H9 (cell line): ENCODE measurements around the gene GRB14. TPM values are rescaled to one million over a fixed set of nuclear protein-coding genes. Genes with fewer than 3 reads are reported as not detected.
A peak's percentile ranks its signal among the peaks of the same experiment; 100 is the strongest.

Experiments used
- DNase-seq: peaks from one replicate; pipeline ENCODE4 v3.0.0-alpha.2; 2017
- H2AFZ ChIP-seq: one replicate; pipeline ENCODE4 v1.6.1; 2013; ENCODE audit warnings: mild to moderate bottlenecking, low read length, control low read depth, moderate library complexity
- H2AK5ac ChIP-seq: 2 replicates; pipeline ENCODE4 v1.6.1; 2013; ENCODE audit warnings: low read length, control low read depth, mixed read lengths; ENCODE audit not compliant: insufficient read length
- H2BK120ac ChIP-seq: one replicate; pipeline ENCODE4 v1.6.1; 2013; ENCODE audit warnings: low read depth, mild to moderate bottlenecking, low read length, control low read depth, inconsistent platforms; ENCODE audit not compliant: poor library complexity, severe bottlenecking
- H2BK12ac ChIP-seq: 2 replicates; pipeline ENCODE4 v1.6.1; 2013; ENCODE audit warnings: low read length, control low read depth, mixed read lengths, low read depth; ENCODE audit not compliant: insufficient read length
- H2BK15ac ChIP-seq: 2 replicates; pipeline ENCODE4 v1.6.1; 2013; ENCODE audit warnings: low read depth, low read length, control low read depth
- H2BK20ac ChIP-seq: one replicate; pipeline ENCODE4 v1.6.1; 2013; ENCODE audit warnings: low read depth, mild to moderate bottlenecking, low read length, control low read depth, inconsistent platforms; ENCODE audit not compliant: poor library complexity, severe bottlenecking
- H2BK5ac ChIP-seq: 2 replicates; pipeline ENCODE4 v1.6.1; 2013; ENCODE audit warnings: low read length, control low read depth, mixed read lengths; ENCODE audit not compliant: insufficient read length
- H3K14ac ChIP-seq: 2 replicates; pipeline ENCODE4 v1.6.1; 2013; ENCODE audit warnings: low read length, control low read depth; ENCODE audit not compliant: insufficient read depth
- H3K18ac ChIP-seq: 2 replicates; pipeline ENCODE4 v1.6.1; 2013; ENCODE audit warnings: low read depth, mild to moderate bottlenecking, mixed read lengths, low read length, control low read depth; ENCODE audit not compliant: insufficient read length
- H3K23ac ChIP-seq: 2 replicates; pipeline ENCODE4 v1.6.1; 2013; ENCODE audit warnings: low read length, control low read depth, mixed read lengths, low read depth; ENCODE audit not compliant: insufficient read length
- H3K23me2 ChIP-seq: 2 replicates; pipeline ENCODE4 v1.6.1; 2013; ENCODE audit warnings: low read depth, mild to moderate bottlenecking, mixed read lengths, low read length, control low read depth; ENCODE audit not compliant: insufficient read length, poor library complexity, severe bottlenecking
- H3K27ac ChIP-seq: 2 replicates; pipeline ENCODE4 v1.5.1; 2013; ENCODE audit warnings: low read length, control low read depth, mixed read lengths, low read depth; ENCODE audit not compliant: insufficient read length
- H3K27me3 ChIP-seq: 2 replicates; pipeline ENCODE4 v1.6.1; 2013; ENCODE audit warnings: low read length, control low read depth, inconsistent platforms; ENCODE audit not compliant: insufficient read depth
- H3K4ac ChIP-seq: 2 replicates; pipeline ENCODE4 v1.6.1; 2013; ENCODE audit warnings: low read depth, mild to moderate bottlenecking, control low read depth, inconsistent platforms, low read length, moderate library complexity
- H3K4me1 ChIP-seq: 2 replicates; pipeline ENCODE4 v1.6.1; 2013; ENCODE audit warnings: low read length, control low read depth, inconsistent platforms; ENCODE audit not compliant: insufficient read depth
- H3K4me2 ChIP-seq: 2 replicates; pipeline ENCODE4 v1.6.1; 2013; ENCODE audit warnings: low read length, control low read depth, mixed read lengths; ENCODE audit not compliant: insufficient read length, insufficient read depth
- H3K56ac ChIP-seq: 2 replicates; pipeline ENCODE4 v1.6.1; 2013; ENCODE audit warnings: low read depth, mild to moderate bottlenecking, mixed read lengths, low read length, control low read depth; ENCODE audit not compliant: insufficient read length
- H3K79me1 ChIP-seq: 2 replicates; pipeline ENCODE4 v1.6.1; 2013; ENCODE audit warnings: low read depth, mild to moderate bottlenecking, moderate library complexity, low read length, control low read depth, inconsistent platforms; ENCODE audit not compliant: insufficient read depth, poor library complexity, severe bottlenecking
- H3K79me2 ChIP-seq: 2 replicates; pipeline ENCODE4 v1.6.1; 2013; ENCODE audit warnings: low read length, control low read depth, inconsistent platforms; ENCODE audit not compliant: insufficient read depth
- H3K9ac ChIP-seq: 2 replicates; pipeline ENCODE4 v1.6.1; 2013; ENCODE audit warnings: low read length, control low read depth, mixed read lengths; ENCODE audit not compliant: insufficient read length; ENCODE audit errors: extremely low read depth
- H3K9me3 ChIP-seq: one replicate; pipeline ENCODE4 v1.6.1; 2013; ENCODE audit warnings: low read depth, low read length, inconsistent platforms; ENCODE audit not compliant: control insufficient read depth
- H3T11ph ChIP-seq: one replicate; pipeline ENCODE4 v1.6.1; 2013; ENCODE audit warnings: mild to moderate bottlenecking, low read length, control low read depth, inconsistent platforms
- H4K20me1 ChIP-seq: one replicate; pipeline ENCODE4 v1.6.1; 2013; ENCODE audit not compliant: control insufficient read depth, insufficient read length, insufficient read depth
- H4K5ac ChIP-seq: 2 replicates; pipeline ENCODE4 v1.6.1; 2013; ENCODE audit warnings: low read depth, mild to moderate bottlenecking, mixed read lengths, low read length, control low read depth; ENCODE audit not compliant: insufficient read length
- H4K8ac ChIP-seq: replicated peaks from 2 replicates; pipeline ENCODE4 v1.6.1; 2013; ENCODE audit warnings: low read length, control low read depth, mixed read lengths, low read depth; ENCODE audit not compliant: insufficient read length
- H4K91ac ChIP-seq: 2 replicates; pipeline ENCODE4 v1.6.1; 2013; ENCODE audit warnings: low read depth, mild to moderate bottlenecking, moderate library complexity, mixed read lengths, low read length, control low read depth; ENCODE audit not compliant: insufficient read length
- H3K27ac Mint-ChIP-seq, 3 experiments: 2 replicates in 2 of 3; 3 replicates in 1 of 3; pipeline ENCODE4 v1.8.0; 2020 to 2021; ENCODE audit warnings: mixed read lengths in 3 of 3, mild to moderate bottlenecking in 1 of 3, moderate library complexity in 1 of 3
- H3K27me3 Mint-ChIP-seq: 2 replicates; pipeline ENCODE4 v1.8.0; 2021; ENCODE audit warnings: low read depth, mild to moderate bottlenecking, moderate library complexity, mixed read lengths
- H3K36me3 Mint-ChIP-seq, 3 experiments: 2 replicates in 2 of 3; 3 replicates in 1 of 3; pipeline ENCODE4 v1.8.0; 2020 to 2021; ENCODE audit warnings: low read depth in 3 of 3, mixed read lengths in 3 of 3; ENCODE audit not compliant: insufficient read depth in 1 of 3
- H3K4me1 Mint-ChIP-seq, 2 experiments: 2 replicates each; pipeline ENCODE4 v1.8.0; 2020; ENCODE audit warnings: mixed read lengths in 2 of 2
- H3K4me3 Mint-ChIP-seq, 2 experiments: 2 replicates in 1 of 2; 3 replicates in 1 of 2; pipeline ENCODE4 v1.8.0; 2020 to 2021; ENCODE audit warnings: mild to moderate bottlenecking in 2 of 2, mixed read lengths in 2 of 2, moderate library complexity in 1 of 2
- H3K9me3 Mint-ChIP-seq, 2 experiments: 2 replicates in 1 of 2; 3 replicates in 1 of 2; pipeline ENCODE4 v1.8.0; 2020; ENCODE audit warnings: mild to moderate bottlenecking in 2 of 2, mixed read lengths in 2 of 2, moderate library complexity in 1 of 2
- CTCF ChIP-seq: fragments of 200-600 bp; sonication (generic); conservative IDR thresholded peaks from 3 replicates; pipeline ENCODE4 v1.8.0; 2021; ENCODE audit warnings: antibody characterized with exemption, mild to moderate bottlenecking
- WGBS: extraction: QIAGEN DNeasy Blood & Tissue Kit; methylation state at CpG from one replicate; pipeline ENCODE4 v1.1.7; 2013; ENCODE audit warnings: missing lambda C conversion rate, low lambda C conversion rate, mixed read lengths; ENCODE audit not compliant: insufficient read length; ENCODE audit errors: extremely low coverage; 5-methylcytosine and 5-hydroxymethylcytosine counted together
- total RNA-seq: library from RNA; stranded (reverse); gene quantifications from 2 replicates; pipeline ENCODE4 v1.2.1, GENCODE V29; 2021

Gene GRB14
- total RNA-seq, 1 experiment from 2014 or later, result 7.6 TPM

GRCh38 chr2:164621764-164622105 lies 453 bp upstream of the GRB14 start:
- Mint-ChIP-seq H3K36me3 (peaks cover 0 to 9% (median 3%) of the 10 kb centered on the region in 3 experiments; a peak in 4 of 7 replicates), H3K9me3 (no peaks in the 10 kb centered on the region), H3K27me3 (peaks cover 3% of the 10 kb centered on the region), H3K4me1 (peaks cover 38 to 40% of the 10 kb centered on the region in 2 experiments), H3K4me3 (peak overlapping the region; percentile 82 to 93), H3K27ac (peak overlapping the region in 2 of 3 experiments; percentile 63 to 85; a peak in 2 of 7 replicates)
- H3T11ph ChIP-seq, result no peak overlapping the region
- H3K23me2 ChIP-seq, result no peaks in the 10 kb centered on the region
- H3K27me3 ChIP-seq, result no peaks in the 10 kb centered on the region
- H3K23ac ChIP-seq, result no peak overlapping the region
- WGBS, result no CpG with 5 or more reads among the region's 13 CpGs
- H4K8ac ChIP-seq, result no peak overlapping the region
- no peak overlapping the region for H2BK12ac ChIP-seq
- H4K20me1 ChIP-seq, result no peaks in the 10 kb centered on the region
- peak overlapping the region; percentile 41 for H3K9ac ChIP-seq
- no peak overlapping the region for H2BK20ac ChIP-seq
- no peaks in the 10 kb centered on the region for H3K79me2 ChIP-seq
- H3K18ac ChIP-seq, result peak overlapping the region; percentile 20
- H2BK5ac ChIP-seq, result no peak overlapping the region
- no peak overlapping the region for H4K5ac ChIP-seq
- no peak overlapping the region for H2AK5ac ChIP-seq
- H2BK120ac ChIP-seq, result no peak overlapping the region
- DNase-seq, result peak; percentile 48
- H3K9me3 ChIP-seq, result no peaks in the 10 kb centered on the region
- peaks cover 3% of the 10 kb centered on the region; the same call in 1 of the 2 replicates for H3K4me1 ChIP-seq
- H3K14ac ChIP-seq, result peak overlapping the region; percentile 76; the same call in 1 of the 2 replicates
- H2AFZ ChIP-seq, result no peak overlapping the region
- peak overlapping the region; percentile 22 for H3K4me2 ChIP-seq
- H3K4ac ChIP-seq, result no peak overlapping the region; the same call in 1 of the 2 replicates
- no peak for TF ChIP-seq CTCF
- no peak overlapping the region for H3K56ac ChIP-seq
- no peak overlapping the region for H4K91ac ChIP-seq
- H3K79me1 ChIP-seq, result no peaks in the 10 kb centered on the region
- H3K27ac ChIP-seq, result no peak overlapping the region
- no peak overlapping the region for H2BK15ac ChIP-seq
